Medulla oblongata (tissue), 1 donor: ENCODE data around the gene ART5.

Source experiments
- DNase-seq: peaks from one replicate; pipeline ENCODE4 v3.0.0-alpha.2; 2015; ENCODE audit errors: extremely low spot score

ART5 gene

GRCh38 chr11:3641701-3642070, at the start of gene ART5:
Gene ART5 (minus strand): TSS chr11:3641992. CDS start chr11:3641862, 130 bp downstream.
- DNase-seq: no peak

GRCh38 chr11:3686751-3687150, 45.0 kb upstream of the ART5 start:
- DNase-seq: no peak

- no peak for DNase-seq
These were observed 44.1 kb upstream of the ART5 start for GRCh38 chr11:3685923-3686322.

- DNase-seq: no peak
These were observed 43.0 kb upstream of the ART5 start for GRCh38 chr11:3684819-3685172.

- DNase-seq: no peak
These were observed 42.5 kb upstream of the ART5 start for GRCh38 chr11:3684129-3684818.

- DNase-seq: no peak
These were observed 41.2 kb upstream of the ART5 start for GRCh38 chr11:3683039-3683438.

- DNase-seq: no peak
These were observed 37.3 kb upstream of the ART5 start for GRCh38 chr11:3679077-3679476.

- DNase-seq: no peak
These were observed 34.2 kb upstream of the ART5 start for GRCh38 chr11:3675971-3676370.

GRCh38 chr11:3674189-3674588, 32.4 kb upstream of the ART5 start:
- no peak for DNase-seq

GRCh38 chr11:3671334-3672254, 29.8 kb upstream of the ART5 start, which contains the start of gene CHRNA10:
Gene CHRNA10 (minus strand): TSS chr11:3671384. CDS start chr11:3671312, 72 bp downstream.
- DNase-seq: no peak

GRCh38 chr11:3669742-3670183, 28.0 kb upstream of the ART5 start:
- DNase-seq: no peak

GRCh38 chr11:3669128-3669527, 27.3 kb upstream of the ART5 start:
- DNase-seq: no peak

GRCh38 chr11:3667149-3668035, 25.6 kb upstream of the ART5 start:
- DNase-seq: no peak

- DNase-seq: no peak
These were observed 24.3 kb upstream of the ART5 start for GRCh38 chr11:3666023-3666530.

GRCh38 chr11:3665336-3666022, 23.7 kb upstream of the ART5 start:
- DNase-seq: no peak

- DNase-seq: no peak
These were observed 22.3 kb upstream of the ART5 start for GRCh38 chr11:3664032-3664630.

- DNase-seq: no peak
These were observed 21.1 kb upstream of the ART5 start for GRCh38 chr11:3662856-3663255.

- no peak for DNase-seq
These were observed 19.2 kb upstream of the ART5 start for GRCh38 chr11:3660960-3661359.

- DNase-seq: no peak
These were observed 18.1 kb upstream of the ART5 start for GRCh38 chr11:3659595-3660515.

GRCh38 chr11:3658252-3658651, 16.5 kb upstream of the ART5 start:
- no peak for DNase-seq
